HepG2 (cell line): ENCODE measurements around the gene TEX13B.

Experiments used
- AHDC1 ChIP-seq: sonication (generic); formaldehyde crosslinking; IDR thresholded peaks from 2 replicates; pipeline ENCODE4 v1.5.1; 2020; ENCODE audit warnings: mild to moderate bottlenecking, missing genetic modification reagents, borderline replicate concordance
- ATF1 ChIP-seq: IDR thresholded peaks from 2 replicates; pipeline ENCODE4 v1.6.1; 2016; ENCODE audit warnings: mild to moderate bottlenecking, control low read depth
- ATM ChIP-seq: fragments of 450-650 bp; IDR thresholded peaks from 2 replicates; pipeline ENCODE4 v1.7.1; 2017; ENCODE audit warnings: mild to moderate bottlenecking, borderline replicate concordance
- CENPX ChIP-seq: sonication (generic); formaldehyde crosslinking; IDR thresholded peaks from 2 replicates; pipeline ENCODE4 v1.9.0; 2021; ENCODE audit warnings: mild to moderate bottlenecking, missing genetic modification reagents, moderate library complexity
- CTCF ChIP-seq: sonication (generic); formaldehyde crosslinking; IDR thresholded peaks from 2 replicates; pipeline ENCODE4 v1.5.0; 2020; ENCODE audit warnings: mild to moderate bottlenecking, missing genetic modification reagents, moderate library complexity
- GABPA ChIP-seq, 2 experiments: IDR thresholded peaks; 2 replicates each; pipeline ENCODE4 v1.6.1; 2011 to 2016; ENCODE audit warnings: low read depth in 2 of 2, low read length in 1 of 2, missing biosample characterization in 1 of 2, missing genetic modification characterization in 1 of 2
- JUND ChIP-seq: sonication (generic); formaldehyde crosslinking; IDR thresholded peaks from 2 replicates; pipeline ENCODE4 v1.8.0; 2022; ENCODE audit warnings: mild to moderate bottlenecking, missing genetic modification reagents
- NBN ChIP-seq: fragments of 450-650 bp; conservative IDR thresholded peaks from 2 replicates; pipeline ENCODE4 v1.6.1; 2017
- POLR2AphosphoS5 ChIP-seq: IDR thresholded peaks from 2 replicates; pipeline ENCODE4 v1.6.1; 2012; ENCODE audit warnings: low read depth, low read length
- SMAD1 ChIP-seq: sonication (generic); formaldehyde crosslinking; IDR thresholded peaks from 2 replicates; pipeline ENCODE4 v1.4.0; 2020; ENCODE audit warnings: missing genetic modification reagents, low read depth, mild to moderate bottlenecking, borderline replicate concordance
- USF2 ChIP-seq, 2 experiments: sonication (generic) in 1 of 2; formaldehyde crosslinking in 1 of 2; IDR thresholded peaks; 2 replicates each; pipeline versions ENCODE4 v1.5.1 to v1.6.1; 2011 to 2020; ENCODE audit warnings: borderline replicate concordance in 1 of 2, low read depth in 1 of 2, low read length in 1 of 2, mild to moderate bottlenecking in 1 of 2, missing genetic modification reagents in 1 of 2, moderate library complexity in 1 of 2
- YEATS2 ChIP-seq: sonication (generic); formaldehyde crosslinking; IDR thresholded peaks from 2 replicates; pipeline ENCODE4 v1.4.0; 2020; ENCODE audit warnings: missing genetic modification reagents, borderline replicate concordance
- ZNF121 ChIP-seq: sonication (generic); formaldehyde crosslinking; IDR thresholded peaks from 2 replicates; pipeline ENCODE4 v1.5.0; 2020; ENCODE audit warnings: mild to moderate bottlenecking, missing genetic modification reagents

GRCh38 chrX:107968623-107969022, 13.5 kb downstream of the TEX13B start:
- no peak for TF ChIP-seq CTCF
- no peak for TF ChIP-seq GABPA (IDR thresholded peaks at IDR 0.05; ENCODE audit: low read depth, low read length)
- TF ChIP-seq GABPA (CRISPR knock-in tag; IDR thresholded peaks at IDR 0.05; ENCODE audit: low read depth) = no peak
- no peak for TF ChIP-seq ATM
- no peak for TF ChIP-seq YEATS2 (CRISPR knock-in tag)
- no peak for TF ChIP-seq AHDC1 (CRISPR knock-in tag)
- TF ChIP-seq USF2 (IDR thresholded peaks at IDR 0.05; ENCODE audit: low read depth, low read length) = no peak
- TF ChIP-seq USF2 (CRISPR knock-in tag; IDR thresholded peaks at IDR 0.05; ENCODE audit: borderline replicate concordance) = no peak
- TF ChIP-seq ZNF121 = no peak
- no peak for TF ChIP-seq NBN
- TF ChIP-seq ATF1 (CRISPR knock-in tag) = no peak
- no peak for TF ChIP-seq JUND (CRISPR knock-in tag)
- no peak for TF ChIP-seq SMAD1
- TF ChIP-seq CENPX (CRISPR knock-in tag) = no peak
- TF ChIP-seq POLR2AphosphoS5 = no peak
